ENCODE results near the gene CXCL1.

CXCL1 gene

GRCh38 chr4:73836373-73837279, 32.6 kb upstream of the CXCL1 start, which contains the start of gene CXCL6:
CXCL6 (plus strand) TSS chr4:73836678; CDS start chr4:73836751, 73 bp downstream.
- DNase-seq (ENCODE audit: insufficient read length, low spot score), result no peak
- no peak for FAIRE-seq

GRCh38 chr4:73839071-73839470, 30.1 kb upstream of the CXCL1 start:
- no peak for DNase-seq (ENCODE audit: insufficient read length, low spot score)
- TF ChIP-seq POLR2AphosphoS5 (IDR thresholded peaks at IDR 0.05; ENCODE audit: low read depth, low read length), result no peak
- TF ChIP-seq SPI1 (IDR thresholded peaks at IDR 0.05; ENCODE audit: low read depth, low read length), result no peak
- no peak for TF ChIP-seq PAX5 (IDR thresholded peaks at IDR 0.05; ENCODE audit: insufficient read depth, low read length, severe bottlenecking)
- no peak for TF ChIP-seq TAF1 (IDR thresholded peaks at IDR 0.05; ENCODE audit: low read depth, low read length)
- TF ChIP-seq POLR2A (IDR thresholded peaks at IDR 0.05; ENCODE audit: low read depth, low read length), result no peak
- no peak for TF ChIP-seq POU2F2 (IDR thresholded peaks at IDR 0.05; ENCODE audit: low read depth, low read length)
- FAIRE-seq, result no peak

More at GRCh38 chr4:73836373-73837279, 32.6 kb upstream of the CXCL1 start, which contains the start of gene CXCL6:
- TF ChIP-seq POLR2A (IDR thresholded peaks at IDR 0.05; ENCODE audit: low read depth, low read length) (no peak), SPI1 (IDR thresholded peaks at IDR 0.05; ENCODE audit: low read depth, low read length) (no peak), TAF1 (IDR thresholded peaks at IDR 0.05; ENCODE audit: low read depth, low read length) (no peak)

GRCh38 chr4:73839715-73840114, 29.5 kb upstream of the CXCL1 start:
- FAIRE-seq (no peak), DNase-seq (ENCODE audit: insufficient read length, low spot score) (no peak)
- no peak for TF ChIP-seq PAX5 (IDR thresholded peaks at IDR 0.05; ENCODE audit: insufficient read depth, low read length, severe bottlenecking)

- DNase-seq (ENCODE audit: insufficient read length, low spot score) (no peak), FAIRE-seq (no peak)
Measured at GRCh38 chr4:73841243-73841925, 27.8 kb upstream of the CXCL1 start.

GRCh38 chr4:73842696-73843095, 26.5 kb upstream of the CXCL1 start:
- TF ChIP-seq TAF1 (IDR thresholded peaks at IDR 0.05; ENCODE audit: low read depth, low read length) (no peak), SPI1 (IDR thresholded peaks at IDR 0.05; ENCODE audit: low read depth, low read length) (no peak), POLR2AphosphoS5 (IDR thresholded peaks at IDR 0.05; ENCODE audit: low read depth, low read length) (no peak), POLR2A (IDR thresholded peaks at IDR 0.05; ENCODE audit: low read depth, low read length) (no peak), PAX5 (IDR thresholded peaks at IDR 0.05; ENCODE audit: insufficient read depth, low read length, severe bottlenecking) (no peak), POU2F2 (IDR thresholded peaks at IDR 0.05; ENCODE audit: low read depth, low read length) (no peak)
- FAIRE-seq (no peak), DNase-seq (ENCODE audit: insufficient read length, low spot score) (no peak)

More at GRCh38 chr4:73841243-73841925, 27.8 kb upstream of the CXCL1 start:
- TF ChIP-seq POU2F2 (IDR thresholded peaks at IDR 0.05; ENCODE audit: low read depth, low read length), result no peak
- TF ChIP-seq POLR2A (IDR thresholded peaks at IDR 0.05; ENCODE audit: low read depth, low read length), result no peak
- TF ChIP-seq SPI1 (IDR thresholded peaks at IDR 0.05; ENCODE audit: low read depth, low read length), result no peak

GRCh38 chr4:73843369-73843768, 25.8 kb upstream of the CXCL1 start:
- no peak for DNase-seq (ENCODE audit: insufficient read length, low spot score)
- TF ChIP-seq TAF1 (IDR thresholded peaks at IDR 0.05; ENCODE audit: low read depth, low read length) (no peak), SPI1 (IDR thresholded peaks at IDR 0.05; ENCODE audit: low read depth, low read length) (no peak), POLR2A (IDR thresholded peaks at IDR 0.05; ENCODE audit: low read depth, low read length) (no peak), PAX5 (IDR thresholded peaks at IDR 0.05; ENCODE audit: insufficient read depth, low read length, severe bottlenecking) (no peak)
- no peak for FAIRE-seq

- TF ChIP-seq POU2F2 (IDR thresholded peaks at IDR 0.05; ENCODE audit: low read depth, low read length) (no peak), POLR2A (IDR thresholded peaks at IDR 0.05; ENCODE audit: low read depth, low read length) (no peak), TAF1 (IDR thresholded peaks at IDR 0.05; ENCODE audit: low read depth, low read length) (no peak), POLR2AphosphoS5 (IDR thresholded peaks at IDR 0.05; ENCODE audit: low read depth, low read length) (no peak), PAX5 (IDR thresholded peaks at IDR 0.05; ENCODE audit: insufficient read depth, low read length, severe bottlenecking) (no peak), SPI1 (IDR thresholded peaks at IDR 0.05; ENCODE audit: low read depth, low read length) (no peak)
- no peak for FAIRE-seq
- no peak for DNase-seq (ENCODE audit: insufficient read length, low spot score)
Measured at GRCh38 chr4:73844345-73844744, 24.8 kb upstream of the CXCL1 start.

- DNase-seq (ENCODE audit: insufficient read length, low spot score) (no peak), FAIRE-seq (no peak)
- TF ChIP-seq TAF1 (IDR thresholded peaks at IDR 0.05; ENCODE audit: low read depth, low read length), result no peak
- TF ChIP-seq SPI1 (IDR thresholded peaks at IDR 0.05; ENCODE audit: low read depth, low read length), result no peak
- no peak for TF ChIP-seq PAX5 (IDR thresholded peaks at IDR 0.05; ENCODE audit: insufficient read depth, low read length, severe bottlenecking)
- no peak for TF ChIP-seq POLR2AphosphoS5 (IDR thresholded peaks at IDR 0.05; ENCODE audit: low read depth, low read length)
- TF ChIP-seq POLR2A (IDR thresholded peaks at IDR 0.05; ENCODE audit: low read depth, low read length), result no peak
Measured at GRCh38 chr4:73844806-73845205, 24.4 kb upstream of the CXCL1 start.

GRCh38 chr4:73847526-73848182, 21.5 kb upstream of the CXCL1 start:
- TF ChIP-seq POU2F2 (IDR thresholded peaks at IDR 0.05; ENCODE audit: low read depth, low read length), result no peak
- TF ChIP-seq POLR2AphosphoS5 (IDR thresholded peaks at IDR 0.05; ENCODE audit: low read depth, low read length), result no peak
- no peak for TF ChIP-seq TAF1 (IDR thresholded peaks at IDR 0.05; ENCODE audit: low read depth, low read length)
- no peak for TF ChIP-seq POLR2A (IDR thresholded peaks at IDR 0.05; ENCODE audit: low read depth, low read length)
- TF ChIP-seq SPI1 (IDR thresholded peaks at IDR 0.05; ENCODE audit: low read depth, low read length), result no peak
- TF ChIP-seq PAX5 (IDR thresholded peaks at IDR 0.05; ENCODE audit: insufficient read depth, low read length, severe bottlenecking), result no peak
- FAIRE-seq, result no peak
- no peak for DNase-seq (ENCODE audit: insufficient read length, low spot score)

Data from GM12891 (cell line).